Peyer's patch (tissue), 4 donors: ENCODE results near the gene PAOX.

Experiments used
- POLR2A ChIP-seq, 2 donors: fragments of 450-650 bp; IDR thresholded peaks; one replicate each; pipeline ENCODE4 v1.5.1; 2017; ENCODE audit warnings: antibody characterized with exemption in 2 of 2, mild to moderate bottlenecking in 2 of 2, moderate library complexity in 2 of 2
- TF ChIP-seq, protein P1 (sequence below), 6 experiments: fragments of 450-650 bp in 4 of 6; fragments of 200-600 bp in 2 of 6; sonication (generic) in 1 of 6; IDR thresholded peaks; one replicate each; pipeline ENCODE4 v1.5.1; 2017 to 2019; ENCODE audit warnings: antibody characterized with exemption in 6 of 6, mild to moderate bottlenecking in 3 of 6, moderate library complexity in 1 of 6

DNA sequence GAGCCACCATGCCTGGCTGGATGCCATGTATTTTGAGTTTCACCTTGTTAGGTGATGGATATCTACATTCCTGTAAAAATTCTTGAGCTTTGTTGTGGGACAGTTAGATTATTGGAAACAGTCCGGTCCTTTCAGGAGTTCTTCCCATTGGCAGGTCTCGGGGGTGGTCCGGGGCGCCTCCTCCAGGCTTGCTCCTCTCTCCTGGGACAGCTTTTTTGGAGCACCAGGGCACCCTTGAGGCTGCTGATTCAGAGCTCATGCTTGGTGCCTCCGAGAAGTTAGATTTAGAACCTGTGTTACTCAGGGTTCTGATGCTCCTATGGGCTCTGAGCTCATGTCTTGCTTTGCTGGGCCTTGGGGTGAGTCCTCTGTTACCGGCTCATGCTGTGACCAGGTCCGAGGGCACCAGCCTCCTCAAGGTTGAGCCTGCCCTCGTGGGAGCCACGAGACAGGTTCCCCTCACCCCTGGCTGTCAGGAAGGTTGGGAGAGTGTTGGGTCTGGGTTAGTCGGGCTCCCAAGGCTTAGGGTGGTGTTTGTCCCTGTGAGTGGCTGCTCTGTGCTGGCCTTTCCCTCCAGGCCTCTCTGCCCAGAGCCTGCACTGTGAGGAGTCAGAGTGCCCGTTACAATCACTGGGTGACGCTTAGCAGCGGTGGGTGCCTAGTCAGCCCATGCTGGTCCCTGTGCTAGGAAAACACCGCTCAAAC lies 39.4 kb downstream of the PAOX start:
- TF ChIP-seq, protein P1, sequence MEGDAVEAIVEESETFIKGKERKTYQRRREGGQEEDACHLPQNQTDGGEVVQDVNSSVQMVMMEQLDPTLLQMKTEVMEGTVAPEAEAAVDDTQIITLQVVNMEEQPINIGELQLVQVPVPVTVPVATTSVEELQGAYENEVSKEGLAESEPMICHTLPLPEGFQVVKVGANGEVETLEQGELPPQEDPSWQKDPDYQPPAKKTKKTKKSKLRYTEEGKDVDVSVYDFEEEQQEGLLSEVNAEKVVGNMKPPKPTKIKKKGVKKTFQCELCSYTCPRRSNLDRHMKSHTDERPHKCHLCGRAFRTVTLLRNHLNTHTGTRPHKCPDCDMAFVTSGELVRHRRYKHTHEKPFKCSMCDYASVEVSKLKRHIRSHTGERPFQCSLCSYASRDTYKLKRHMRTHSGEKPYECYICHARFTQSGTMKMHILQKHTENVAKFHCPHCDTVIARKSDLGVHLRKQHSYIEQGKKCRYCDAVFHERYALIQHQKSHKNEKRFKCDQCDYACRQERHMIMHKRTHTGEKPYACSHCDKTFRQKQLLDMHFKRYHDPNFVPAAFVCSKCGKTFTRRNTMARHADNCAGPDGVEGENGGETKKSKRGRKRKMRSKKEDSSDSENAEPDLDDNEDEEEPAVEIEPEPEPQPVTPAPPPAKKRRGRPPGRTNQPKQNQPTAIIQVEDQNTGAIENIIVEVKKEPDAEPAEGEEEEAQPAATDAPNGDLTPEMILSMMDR (IDR thresholded peaks at IDR 0.05) = no peak
- no peak for TF ChIP-seq POLR2A (IDR thresholded peaks at IDR 0.05)
